Stimulated activated CD4-positive, alpha-beta T cell treated with anti-CD3 and anti-CD28 coated beads, Interleukin-4, amount 100 ng/mL, for 24 hours (primary cell): ENCODE results near the gene PASK.

ENCODE experiments used
- DNase-seq: peaks from one replicate; pipeline ENCODE4 v3.0.0-alpha.2; 2020

PASK gene

DNA sequence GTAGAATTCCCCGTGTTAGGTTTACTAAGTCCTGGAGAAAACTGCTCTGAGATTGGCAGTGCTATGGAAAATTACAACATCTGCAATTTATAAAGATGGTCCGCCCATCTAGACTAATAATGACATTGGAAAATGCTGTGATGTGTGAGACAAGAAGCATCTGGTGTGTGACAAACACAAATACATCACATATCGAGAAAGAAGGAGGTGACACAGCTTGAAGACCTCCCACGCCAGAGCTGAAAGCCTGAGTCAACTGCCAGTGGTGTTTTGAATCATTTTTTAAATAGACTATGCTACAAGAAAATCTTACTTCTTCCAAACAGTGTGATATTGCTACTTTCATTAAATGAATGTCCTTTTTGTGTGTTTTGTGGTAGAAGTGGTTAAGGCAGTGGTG, 30.6 kb upstream of the PASK start:
- DNase-seq = peak; percentile 49

DNA sequence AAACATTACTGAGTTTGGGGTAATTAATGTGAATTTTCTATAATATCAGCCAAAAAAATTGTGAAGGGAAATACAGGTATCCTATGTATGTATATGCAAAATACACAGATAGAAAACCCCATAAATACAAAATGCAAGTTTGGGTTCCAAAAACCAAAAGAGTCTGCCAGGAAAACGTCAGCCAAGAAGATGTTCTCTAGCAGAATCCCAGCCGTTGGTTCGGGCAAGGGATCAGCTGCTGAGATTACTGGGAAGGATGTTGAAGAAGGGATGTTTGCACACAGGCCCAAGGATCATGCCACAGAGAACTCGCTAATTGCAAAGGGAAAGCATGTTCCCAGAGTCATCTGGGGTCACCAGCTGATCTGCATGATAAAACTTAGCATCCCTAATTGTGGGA, 29.7 kb upstream of the PASK start:
- DNase-seq = no peak

DNA sequence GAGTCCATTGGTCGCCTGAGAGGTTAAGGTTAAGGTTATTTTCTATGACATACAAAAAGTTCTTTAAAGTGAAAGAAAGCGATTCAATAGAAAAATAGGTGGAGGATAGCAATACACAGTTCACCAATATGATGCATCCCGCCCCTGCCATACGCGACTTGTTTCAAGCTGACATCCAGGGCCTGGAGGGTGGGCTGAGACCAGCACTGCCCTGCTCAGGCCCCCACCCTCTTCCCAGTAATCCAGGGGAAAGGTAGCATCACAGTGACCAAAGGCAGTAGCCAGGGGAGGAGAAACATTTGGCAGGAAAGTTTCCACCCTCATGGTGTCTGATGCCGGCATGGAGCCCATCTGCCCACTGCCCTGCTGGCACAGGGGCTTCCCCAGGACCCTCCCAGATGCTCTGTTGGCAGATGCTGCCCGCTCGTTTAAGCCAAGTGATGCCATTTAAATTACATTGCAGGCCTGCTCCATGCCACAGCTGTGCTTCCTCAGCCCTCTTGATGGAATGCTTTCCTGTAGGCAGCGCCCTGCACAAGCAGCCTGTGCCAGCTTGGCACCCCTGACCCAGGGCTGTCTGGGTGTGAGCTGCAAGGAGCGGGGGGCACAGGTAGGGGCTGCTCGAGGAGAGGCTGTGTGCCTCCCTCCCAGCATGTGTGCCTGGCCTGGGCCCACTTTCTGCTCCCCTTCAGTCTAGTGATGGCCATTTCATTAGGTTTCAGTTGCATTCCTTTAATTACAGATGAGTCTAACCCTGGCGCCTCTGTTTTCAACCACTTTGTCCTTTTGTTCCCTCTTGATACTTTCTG, 28.5 kb upstream of the PASK start:
- DNase-seq = no peak

DNA sequence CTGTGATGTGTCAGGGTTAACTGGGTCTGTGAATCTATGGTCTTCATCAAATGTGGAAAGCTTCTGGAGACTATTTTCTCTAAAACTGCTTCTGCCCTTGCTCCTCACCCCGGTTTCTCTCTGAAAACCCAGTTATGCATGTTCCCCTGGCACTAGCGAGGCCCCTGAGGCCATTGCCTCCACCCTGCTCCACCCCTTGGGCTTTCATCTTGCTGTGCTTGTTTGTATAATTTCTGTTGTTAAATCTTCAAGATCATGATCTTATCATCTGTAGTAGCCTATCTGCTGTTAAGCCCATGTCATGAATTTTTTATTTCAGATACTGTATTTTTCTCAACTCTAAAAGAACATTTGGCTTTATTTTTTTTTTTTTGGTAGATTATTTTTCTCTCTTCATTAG, 24.3 kb upstream of the PASK start:
- DNase-seq = no peak

DNA sequence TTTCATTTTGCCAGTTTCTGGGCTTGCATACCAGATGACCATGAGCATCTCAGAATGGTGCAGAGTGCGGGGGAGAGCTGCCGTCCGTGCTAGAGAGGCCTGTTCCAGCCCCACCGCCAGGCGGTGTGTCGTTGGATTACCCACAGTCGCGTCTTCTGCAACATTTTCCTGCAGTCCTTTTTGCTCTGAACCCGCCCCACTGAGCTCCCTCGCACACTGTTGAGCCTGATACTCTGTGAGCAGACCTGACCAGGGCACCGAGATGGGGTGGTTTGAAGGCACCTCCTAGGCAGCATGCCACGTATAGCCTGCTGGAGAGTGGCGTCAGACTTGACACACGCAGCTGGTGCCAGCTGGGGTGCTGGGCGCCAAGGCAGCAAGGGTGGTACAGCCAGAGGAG, 19.1 kb upstream of the PASK start:
- DNase-seq = no peak

DNA sequence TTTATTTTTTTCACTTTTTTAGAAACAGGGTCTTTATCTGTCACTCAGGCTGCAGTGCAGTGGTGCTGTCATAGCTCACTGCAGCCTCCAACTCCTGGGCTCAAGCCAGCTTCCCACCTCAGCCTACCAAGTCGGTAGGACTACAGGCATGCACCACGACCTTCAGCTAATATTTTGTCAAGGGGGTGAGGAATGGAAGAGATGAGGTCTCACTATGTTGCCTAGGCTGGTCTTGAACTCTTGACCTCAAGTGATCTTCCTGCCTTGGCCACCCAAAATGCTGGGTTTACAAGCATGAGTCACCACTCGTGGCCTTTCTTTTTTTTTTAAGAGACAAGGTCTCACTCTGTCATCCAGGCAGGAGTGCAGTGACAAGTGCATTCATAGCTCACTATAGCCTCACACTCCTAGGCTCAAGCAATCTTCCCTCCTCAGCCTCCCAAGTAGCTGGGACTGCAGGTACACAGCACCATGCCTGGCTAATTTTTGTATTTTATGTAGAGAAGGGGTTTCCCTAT, 14.4 kb upstream of the PASK start:
- DNase-seq = no peak

DNA sequence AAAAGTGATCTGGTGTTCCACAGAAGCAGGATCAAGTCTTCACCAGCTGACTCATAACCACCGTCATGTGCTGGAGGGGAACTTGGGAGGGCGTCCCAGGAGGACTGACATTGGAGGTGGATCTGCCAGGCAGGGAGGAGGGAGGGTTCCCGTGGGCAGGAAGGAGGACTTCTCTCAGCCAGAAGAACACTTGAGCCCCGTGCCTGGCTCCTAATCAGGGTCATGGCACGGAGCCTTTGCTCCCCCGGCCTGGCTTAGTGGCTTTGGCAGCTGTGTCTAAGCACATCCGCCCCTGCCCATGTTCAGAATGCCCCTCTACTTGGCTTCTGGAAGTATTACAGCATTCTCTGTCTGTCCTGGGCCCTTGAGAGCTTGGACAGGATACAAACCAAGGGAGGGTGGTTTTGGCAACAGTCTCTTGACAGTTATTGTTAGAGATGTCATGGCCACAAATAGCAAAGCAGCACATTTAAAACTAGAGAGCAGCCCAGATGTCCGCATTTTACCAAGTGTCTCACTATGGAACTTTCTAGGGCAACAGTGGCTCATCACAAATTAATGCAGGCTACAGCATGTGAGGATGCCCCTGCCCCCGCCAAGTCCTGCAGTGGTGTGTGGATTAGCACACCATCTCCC, 12.5 kb upstream of the PASK start:
- no peak for DNase-seq

DNA sequence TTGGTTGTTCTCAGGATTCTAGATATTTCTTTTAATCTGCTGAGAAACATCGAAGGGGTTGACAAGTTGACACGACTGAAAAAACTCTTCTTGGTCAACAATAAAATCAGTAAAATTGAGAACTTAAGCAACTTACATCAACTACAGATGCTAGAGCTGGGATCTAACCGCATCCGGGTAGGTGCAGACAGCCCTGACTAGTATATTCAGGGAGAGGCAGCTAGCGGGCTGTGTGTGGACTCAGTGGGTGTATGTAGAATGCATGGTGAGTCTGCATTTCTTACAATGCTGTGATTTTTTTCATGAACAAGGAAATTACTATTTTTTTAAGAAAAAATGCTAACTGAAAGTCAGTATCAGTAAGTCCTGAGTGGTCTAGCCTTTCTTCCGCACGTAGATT, 11.0 kb upstream of the PASK start:
- DNase-seq = no peak

DNA sequence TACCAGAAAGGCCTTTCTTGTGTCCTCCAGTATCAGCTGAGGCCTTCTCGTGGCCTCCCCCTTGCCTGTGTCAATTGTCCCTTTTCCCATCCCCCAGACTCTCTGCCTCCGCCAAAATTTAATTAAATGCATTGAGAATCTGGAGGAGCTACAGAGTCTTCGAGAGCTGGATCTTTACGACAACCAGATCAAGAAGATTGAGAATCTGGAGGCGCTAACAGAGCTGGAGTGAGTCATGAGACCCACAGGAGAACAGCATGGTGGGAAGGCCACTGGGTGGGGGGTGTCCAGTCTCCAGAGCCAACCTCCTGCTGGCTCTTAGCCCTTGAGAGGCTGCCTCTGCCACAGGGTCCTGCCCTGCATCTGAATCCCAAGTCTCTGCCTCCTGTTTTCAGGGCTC, 9.8 kb upstream of the PASK start:
- no peak for DNase-seq

DNA sequence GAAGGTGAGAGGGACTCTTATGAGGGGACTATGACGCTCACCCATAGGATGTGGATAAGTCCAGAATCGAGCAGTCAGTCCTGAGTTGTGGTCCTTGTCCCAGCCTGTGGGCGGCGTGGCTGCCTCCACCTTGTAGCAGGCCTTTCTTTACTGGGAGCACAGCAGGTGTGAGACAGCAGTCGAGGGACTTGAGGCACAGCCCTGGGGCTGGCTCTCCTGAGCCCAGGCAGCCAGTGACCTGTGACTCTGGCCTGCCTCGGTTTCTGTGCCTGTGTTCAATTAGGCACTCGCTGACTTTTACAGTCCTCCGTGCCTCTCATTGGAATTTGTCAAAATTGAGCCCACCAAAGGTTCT, 9.3 kb upstream of the PASK start:
- DNase-seq = no peak

DNA sequence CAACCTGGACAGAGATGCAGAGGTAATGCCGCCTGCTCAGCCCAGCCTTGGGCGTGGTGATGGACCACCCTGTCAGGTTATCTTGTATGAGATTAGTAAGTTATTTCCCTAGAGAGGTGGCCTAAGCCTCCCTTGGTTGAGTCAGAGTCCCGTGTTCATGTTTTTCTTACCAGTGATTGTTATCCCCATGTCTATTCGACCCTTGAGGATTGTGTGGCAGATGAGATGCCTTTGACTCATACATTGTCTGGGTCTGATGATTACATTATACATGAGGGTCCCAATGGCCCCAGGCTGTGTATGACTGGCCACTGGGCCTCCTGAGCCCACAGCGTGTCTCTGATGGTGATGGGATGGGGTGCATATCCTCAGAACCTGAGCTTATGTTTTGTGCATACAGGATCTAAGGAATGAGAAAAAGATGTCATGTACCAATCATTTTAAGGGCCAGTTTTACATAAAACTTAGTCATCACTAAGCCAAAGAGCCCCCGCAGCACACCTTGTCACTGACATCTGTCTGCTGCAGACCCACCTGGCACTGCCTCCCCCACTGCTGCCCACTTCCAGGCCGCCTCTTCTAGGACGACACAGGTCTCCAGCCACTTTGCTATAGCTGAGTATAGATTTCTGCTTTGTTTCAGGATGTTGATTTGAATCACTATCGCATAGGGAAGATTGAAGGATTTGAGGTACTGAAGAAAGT, 8.7 kb upstream of the PASK start:
- no peak for DNase-seq

DNA sequence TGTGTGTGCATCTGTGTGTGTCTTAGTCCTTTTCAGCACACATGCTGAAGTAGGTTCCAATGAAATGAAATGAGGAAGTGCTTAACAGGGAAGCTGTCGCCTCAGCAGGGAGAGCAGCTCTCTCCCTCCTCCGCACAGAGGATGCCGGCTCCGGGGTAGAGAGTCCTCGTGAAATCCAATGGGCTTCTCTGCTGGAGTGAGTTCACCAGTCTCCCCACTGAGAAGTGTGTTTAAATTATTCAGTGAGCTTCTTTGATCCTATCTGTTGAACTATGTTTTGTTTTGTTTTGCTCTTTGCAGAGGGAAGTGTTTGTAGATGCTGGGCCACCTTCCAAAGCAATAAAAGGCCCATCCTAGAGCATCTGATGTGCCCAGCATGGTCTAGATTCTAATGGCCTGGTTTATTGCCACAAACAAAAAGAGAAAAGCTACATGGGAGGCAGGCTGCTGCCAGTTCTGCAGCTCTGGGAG, 7.7 kb upstream of the PASK start:
- DNase-seq = no peak

DNA sequence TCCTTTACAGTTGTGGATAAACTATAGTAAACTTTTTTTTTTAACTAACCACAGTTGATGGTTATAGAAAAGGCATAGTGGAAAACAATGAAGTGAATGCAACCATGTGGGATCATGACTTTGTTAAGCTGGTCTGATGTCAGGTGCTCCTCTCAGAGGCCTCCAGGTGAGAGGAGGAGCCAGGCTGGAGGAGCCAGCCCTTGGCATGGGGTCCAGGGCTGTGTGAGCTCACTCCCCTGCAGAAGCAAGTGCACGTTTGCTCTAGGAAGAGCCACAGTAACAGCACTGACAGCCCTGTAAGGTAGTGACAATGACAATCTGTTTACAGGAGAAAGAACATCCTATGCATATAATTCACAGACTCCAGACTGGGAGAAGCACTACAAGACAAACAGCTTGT, 6.7 kb upstream of the PASK start:
- no peak for DNase-seq

DNA sequence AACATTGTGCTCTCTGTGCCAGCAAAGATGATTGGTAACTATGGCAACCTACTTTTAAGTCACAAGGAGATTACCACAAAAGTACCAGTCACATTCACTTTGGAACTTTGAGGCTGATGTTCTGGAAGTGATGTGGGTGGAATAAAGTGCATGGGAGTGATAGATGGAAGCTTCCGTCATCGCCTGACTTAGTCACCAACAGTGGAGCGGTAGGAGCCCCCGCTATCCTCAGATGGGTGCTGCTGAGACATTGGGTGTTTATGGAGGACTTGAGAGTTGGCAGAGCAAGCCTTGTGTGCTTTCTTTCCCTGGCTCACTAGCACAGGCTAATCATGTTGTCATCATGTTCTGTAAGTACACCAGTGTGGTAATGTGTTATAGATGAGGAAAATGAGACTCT, 5.6 kb upstream of the PASK start:
- peak; percentile 48 for DNase-seq

DNA sequence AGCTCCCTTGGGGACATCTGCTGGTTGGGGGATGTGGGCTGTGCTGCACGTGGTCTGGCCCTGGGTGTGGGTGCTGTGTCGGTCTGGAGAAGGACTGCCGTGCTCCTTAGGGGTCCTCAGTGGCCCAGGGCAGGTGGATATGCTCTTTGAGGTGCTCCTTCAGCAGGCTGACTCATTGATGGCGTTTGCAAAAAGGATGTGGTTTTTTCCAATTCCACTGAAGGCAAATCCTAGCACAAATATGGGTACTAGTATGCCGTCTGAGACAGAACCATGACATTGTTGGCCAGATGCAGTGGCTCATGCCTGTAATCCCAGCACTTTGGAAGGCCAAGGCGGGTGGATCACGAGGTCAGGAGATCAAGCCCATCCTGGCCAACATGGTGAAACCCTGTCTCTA, 4.3 kb upstream of the PASK start:
- no peak for DNase-seq

DNA sequence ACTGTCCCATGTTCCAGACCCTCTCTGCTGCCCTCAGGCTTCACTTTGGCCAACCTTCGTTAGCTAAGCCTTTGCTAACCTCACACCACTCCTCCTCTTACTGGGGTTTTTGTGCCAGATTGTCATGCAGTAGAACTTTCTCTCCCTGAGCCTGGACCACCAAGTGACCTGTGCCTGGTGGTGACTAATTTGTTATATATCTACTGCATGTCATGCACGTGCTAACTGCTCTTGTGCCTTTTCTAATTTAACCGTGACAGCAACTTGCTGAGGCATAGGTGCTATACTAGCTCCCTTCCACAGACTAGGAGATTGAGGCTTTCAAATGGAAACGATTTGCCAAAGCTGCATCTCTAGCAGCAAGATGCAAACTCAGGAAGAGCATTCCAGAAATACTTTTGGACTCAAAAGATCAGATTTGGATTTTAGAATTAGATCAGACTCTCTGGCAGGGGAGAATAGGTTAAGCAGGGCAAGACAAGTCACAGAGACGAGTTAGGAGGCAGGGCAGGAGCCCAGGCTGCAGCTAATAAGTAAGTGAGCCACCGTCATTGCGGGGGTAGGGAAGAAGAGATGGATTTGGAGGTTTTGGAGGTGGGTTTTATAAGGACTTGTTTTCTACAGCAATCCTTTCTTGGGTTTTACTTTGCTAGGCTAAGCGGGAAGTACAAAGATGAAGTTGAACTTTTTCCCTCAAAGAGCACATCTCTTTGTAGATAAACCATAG, 2.8 kb upstream of the PASK start:
- no peak for DNase-seq

DNA sequence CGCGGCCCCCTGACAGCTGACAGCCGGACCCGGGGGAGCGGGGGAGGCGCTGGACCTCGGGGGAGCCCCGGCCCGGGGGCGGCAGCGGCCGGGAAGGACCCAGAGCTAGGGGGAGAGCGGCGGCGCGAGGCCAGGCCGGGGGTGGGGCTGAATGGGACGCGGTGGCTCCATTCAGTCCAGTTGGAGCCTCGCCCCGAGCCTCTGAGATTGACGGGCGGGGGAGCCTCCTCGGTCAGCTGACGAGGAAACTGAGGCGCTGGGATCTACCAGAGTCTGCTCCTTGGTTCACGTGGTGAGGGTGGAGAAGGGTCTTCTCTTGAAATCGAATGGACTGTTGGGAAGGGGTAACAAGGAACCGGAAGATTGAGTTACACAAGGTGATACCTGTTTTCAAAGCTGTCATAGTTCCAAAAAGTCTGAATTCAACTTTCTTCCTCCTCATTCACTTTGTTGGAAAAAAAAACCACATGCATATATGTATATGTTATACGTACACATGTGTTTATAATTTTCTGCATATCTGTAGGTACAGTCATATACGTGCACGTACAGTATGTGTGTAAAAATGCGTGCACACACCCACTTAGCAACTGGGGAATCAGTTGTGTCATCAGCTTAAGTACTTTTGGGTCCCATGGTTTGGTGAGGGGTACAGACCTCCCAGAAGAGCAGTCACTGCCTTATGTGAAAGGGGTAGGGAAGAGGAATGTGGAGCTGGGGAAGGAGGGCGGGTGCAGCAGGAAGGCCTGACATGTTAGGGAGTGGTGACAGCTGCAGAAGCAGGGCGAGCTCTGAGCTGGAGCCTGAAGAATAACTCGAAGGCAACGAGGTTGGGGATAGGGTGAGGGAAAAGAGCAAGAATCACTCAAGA, 1.6 kb upstream of the PASK start:
- DNase-seq = no peak

DNA sequence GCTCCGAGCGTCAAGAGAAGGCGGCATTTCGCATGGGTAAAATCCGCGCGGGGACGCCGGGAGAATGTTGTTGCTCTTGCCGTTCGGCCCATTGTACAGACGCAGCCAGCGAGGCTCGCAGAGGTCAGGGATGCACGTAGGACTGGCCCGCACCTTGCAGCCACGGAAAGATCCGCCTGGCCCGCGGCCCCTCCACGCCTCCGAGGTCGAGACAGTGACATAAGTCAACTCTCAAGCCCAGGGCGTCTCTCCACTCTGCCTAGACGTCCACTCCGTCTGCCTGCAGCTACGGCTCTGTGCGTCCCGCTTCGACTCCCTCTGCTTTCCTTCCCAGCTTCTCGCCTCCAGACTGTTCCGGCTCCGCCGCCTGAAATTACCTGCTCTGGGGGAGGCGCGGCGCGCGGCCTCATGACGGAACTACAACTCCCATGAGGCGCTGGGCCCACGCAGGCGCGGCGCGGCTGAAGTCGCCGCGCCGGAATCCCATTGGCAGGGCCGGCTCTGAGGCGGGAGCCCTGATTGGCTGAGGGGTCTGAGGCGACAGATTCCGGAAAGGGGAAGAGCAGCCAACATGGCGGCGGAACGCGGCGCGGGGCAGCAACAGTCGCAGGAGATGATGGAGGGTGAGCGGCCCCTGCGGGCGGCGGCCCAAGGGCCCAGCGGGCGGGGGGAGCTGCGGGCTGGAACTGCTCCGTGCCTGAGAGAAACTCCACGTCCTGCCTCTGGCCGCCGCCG, 820 bp upstream of the PASK start, which contains the start of gene PPP1R7:
PPP1R7 (plus strand) TSS at position 543 of the 735 bp plus-strand sequence; CDS start at position 572, 29 bp downstream.
- DNase-seq = peak; percentile 96

DNA sequence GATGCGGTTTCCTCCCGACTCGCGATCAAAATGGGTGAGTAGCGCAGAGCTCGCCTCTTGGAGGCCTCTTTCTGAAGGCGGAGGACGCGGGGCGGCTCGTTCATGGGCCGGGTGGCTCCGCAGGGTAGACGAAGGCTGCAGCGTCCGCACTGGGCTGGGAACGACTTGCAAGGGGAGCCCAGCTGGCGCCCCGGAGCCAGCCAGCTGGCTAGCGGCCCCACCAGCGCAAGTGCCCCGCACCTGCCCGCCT, 328 bp upstream of the PASK start:
- DNase-seq = no peak

DNA sequence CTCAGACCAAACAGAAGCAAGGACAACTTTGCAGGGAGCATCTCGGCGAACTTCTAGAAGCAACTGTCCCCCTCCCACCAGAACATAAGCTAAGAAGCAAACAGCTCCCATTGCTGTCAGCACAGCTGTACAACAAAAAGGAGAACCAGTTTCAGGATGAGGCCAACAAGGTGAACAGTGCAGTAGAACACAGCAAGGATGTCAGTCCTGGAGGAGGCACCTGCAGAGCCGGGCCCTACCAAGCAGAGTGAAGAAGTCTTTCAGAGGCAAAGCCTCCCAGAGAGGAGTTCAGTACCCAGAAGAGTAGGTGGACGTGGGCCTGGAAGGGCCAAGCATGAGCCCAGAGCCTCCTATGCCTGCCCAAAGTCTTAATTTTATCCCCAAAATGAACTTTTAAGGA, 1.0 kb downstream of the PASK start:
- DNase-seq = no peak

DNA sequence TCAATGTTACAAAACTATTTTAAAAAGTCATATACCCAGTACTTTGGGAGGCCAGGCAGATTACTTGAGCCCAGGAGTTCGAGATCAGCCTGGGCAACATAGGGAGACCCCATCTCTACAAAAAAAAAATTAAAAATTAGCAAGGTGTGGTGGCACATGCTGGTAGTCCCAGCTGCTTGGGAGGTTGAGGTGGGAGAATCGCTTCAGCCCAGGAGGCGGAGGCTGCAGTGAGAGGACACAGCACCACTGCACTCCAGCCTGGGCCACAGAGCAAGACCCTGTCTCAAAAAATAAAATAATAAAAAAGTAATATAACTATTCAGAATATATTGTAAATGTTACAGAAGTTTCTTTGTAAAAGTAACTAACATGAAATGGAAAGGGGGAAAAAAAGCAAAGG, 1.9 kb downstream of the PASK start:
- no peak for DNase-seq

DNA sequence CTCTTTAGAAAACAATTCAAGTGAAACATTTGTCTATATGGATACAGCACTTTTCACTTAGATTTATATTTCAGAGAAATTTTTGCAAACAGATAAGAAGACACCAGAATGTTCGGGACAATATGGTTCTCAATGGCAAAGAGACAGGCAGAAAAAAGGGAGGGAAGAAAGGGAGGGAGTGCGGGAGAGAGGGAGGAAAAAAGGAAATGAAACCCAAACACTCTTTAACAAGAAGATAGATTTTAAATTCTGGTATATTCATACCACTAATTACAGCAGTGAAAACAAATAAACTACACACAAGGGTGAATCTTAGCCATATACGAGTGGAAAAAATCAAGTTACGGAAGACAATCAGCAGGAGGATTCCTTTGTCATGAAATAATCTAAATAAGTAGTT, 3.0 kb downstream of the PASK start:
- no peak for DNase-seq
